Stimulated activated naive CD8-positive, alpha-beta T cell treated with anti-CD3 and anti-CD28 coated beads, Interleukin-15, amount 100 ng/mL, for 72 hours (primary cell): ENCODE data around the gene CELSR3.

ENCODE experiments used
- ATAC-seq: fragments of 150-1000 bp; cut with Tn5 transposase; 2 replicates; pipeline ENCODE4 v1.10.0; 2021; ENCODE audit warnings: mild to moderate bottlenecking, moderate library complexity
- DNase-seq, 2 donors: peaks; one replicate each; pipeline ENCODE4 v3.0.0; 2021 to 2022
- H3K27ac Mint-ChIP-seq, 2 donors: one replicate each; pipeline ENCODE4 v1.8.0; 2022; ENCODE audit warnings: mild to moderate bottlenecking in 2 of 2, mixed read lengths in 2 of 2, moderate library complexity in 2 of 2
- H3K27me3 Mint-ChIP-seq: one replicate; pipeline ENCODE4 v1.8.0; 2022; ENCODE audit warnings: mixed read lengths
- H3K4me1 Mint-ChIP-seq: one replicate; pipeline ENCODE4 v1.8.0; 2022; ENCODE audit warnings: mild to moderate bottlenecking, mixed read lengths
- H3K4me3 Mint-ChIP-seq, 2 donors: one replicate each; pipeline ENCODE4 v1.8.0; 2022; ENCODE audit warnings: mild to moderate bottlenecking in 2 of 2, mixed read lengths in 2 of 2, moderate library complexity in 1 of 2
- H3K9me3 Mint-ChIP-seq, 2 donors: one replicate each; pipeline ENCODE4 v1.8.0; 2022; ENCODE audit warnings: mixed read lengths in 2 of 2

CELSR3 gene

DNA sequence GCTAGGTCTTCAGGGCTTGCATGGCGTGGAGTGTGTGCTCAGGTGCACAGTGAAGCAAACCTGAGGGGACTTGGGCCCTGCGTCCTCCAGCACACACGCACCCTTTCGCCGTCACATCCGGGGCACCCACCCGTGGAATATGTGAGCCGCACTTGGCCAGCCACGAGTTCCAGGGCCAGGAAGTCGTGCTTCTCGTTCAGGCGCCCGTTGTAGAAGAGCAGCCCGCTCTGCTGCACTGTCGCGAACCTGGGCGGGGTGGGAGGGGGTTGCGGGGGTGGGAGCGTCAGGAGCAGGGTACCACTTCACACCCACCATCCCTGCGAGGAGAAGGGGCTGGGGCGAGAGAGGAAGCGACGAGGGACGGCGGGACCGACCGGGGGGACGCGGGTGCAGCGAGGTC is 7.1 kb downstream of the CELSR3 start:
- Mint-ChIP-seq H3K9me3 (no peaks in the 10 kb centered on the region), H3K4me1 (peaks cover 32% of the 10 kb centered on the region), H3K27me3 (peaks cover 11% of the 10 kb centered on the region), H3K4me3 (peak overlapping the region; percentile 82 to 90), H3K27ac (peak overlapping the region; percentile 71 to 85)
- DNase-seq (peak; percentile 46 to 68), ATAC-seq (peak; percentile 53)

DNA sequence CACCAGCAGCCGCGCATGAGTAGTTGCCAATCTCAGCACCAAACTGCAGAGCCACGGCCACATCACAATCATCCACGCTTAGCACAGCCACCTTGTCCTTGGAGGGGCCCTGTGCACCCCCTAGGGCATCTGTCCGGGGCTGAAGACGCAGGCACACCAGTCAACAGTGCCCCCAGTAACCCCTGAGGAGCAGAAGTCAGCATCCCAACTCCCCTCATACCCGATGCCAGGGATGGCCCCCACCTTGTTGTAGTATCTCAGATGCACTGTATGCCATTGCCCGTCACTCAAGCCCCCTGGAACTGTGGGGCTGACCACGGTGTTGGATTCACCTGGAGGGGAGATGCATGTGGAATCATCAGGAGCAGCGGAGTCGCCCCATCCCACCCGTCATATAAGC is 7.6 kb downstream of the CELSR3 start:
- ATAC-seq, result no peak
- H3K9me3 Mint-ChIP-seq, result no peaks in the 10 kb centered on the region
- peaks cover 32% of the 10 kb centered on the region for H3K4me1 Mint-ChIP-seq
- peak overlapping the region; percentile 71 to 73 for H3K27ac Mint-ChIP-seq
- DNase-seq, result no peak
- peaks cover 6% of the 10 kb centered on the region for H3K27me3 Mint-ChIP-seq
- H3K4me3 Mint-ChIP-seq, result peak overlapping the region; percentile 82 to 90

DNA sequence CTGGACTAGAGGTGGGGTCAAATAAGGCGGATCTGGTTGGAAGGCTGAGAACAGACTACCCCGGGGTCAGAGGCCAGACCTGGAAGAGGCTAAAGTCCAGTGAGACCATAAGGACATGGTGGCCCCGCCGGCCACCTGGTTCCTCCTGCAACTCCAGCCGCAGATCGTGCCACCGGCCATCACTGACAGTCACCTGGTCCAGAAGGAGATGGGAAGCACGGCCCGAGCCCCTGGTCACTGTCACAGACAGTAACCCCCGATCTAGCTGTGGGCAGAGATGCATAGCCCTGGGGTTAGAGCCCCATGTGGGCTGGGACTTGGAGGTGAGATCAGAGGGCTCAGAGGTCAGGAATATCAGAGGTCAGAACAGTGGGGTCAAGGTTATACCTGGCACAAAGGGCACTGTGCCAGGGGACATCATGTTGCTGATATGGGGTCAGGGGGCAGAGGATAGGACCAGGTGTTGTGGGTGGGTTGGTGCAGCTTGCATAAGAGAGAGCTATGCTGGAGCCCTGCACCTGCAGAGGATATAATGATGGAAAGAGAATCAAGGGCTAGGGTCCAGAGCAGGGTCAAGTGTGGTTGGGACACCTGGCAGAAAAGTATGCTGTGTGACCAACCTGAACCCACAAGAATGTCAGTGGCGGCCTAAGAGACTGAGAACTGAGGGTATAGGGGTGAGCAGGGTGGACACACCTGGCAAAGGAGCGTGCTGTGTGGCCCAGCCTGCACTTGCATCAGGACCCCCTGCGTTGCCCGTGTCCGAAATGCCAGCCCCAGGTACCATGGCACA is 9.6 kb downstream of the CELSR3 start:
- H3K9me3 Mint-ChIP-seq, result no peaks in the 10 kb centered on the region
- H3K4me3 Mint-ChIP-seq, result no peak overlapping the region
- peaks cover 32% of the 10 kb centered on the region for H3K4me1 Mint-ChIP-seq

DNA sequence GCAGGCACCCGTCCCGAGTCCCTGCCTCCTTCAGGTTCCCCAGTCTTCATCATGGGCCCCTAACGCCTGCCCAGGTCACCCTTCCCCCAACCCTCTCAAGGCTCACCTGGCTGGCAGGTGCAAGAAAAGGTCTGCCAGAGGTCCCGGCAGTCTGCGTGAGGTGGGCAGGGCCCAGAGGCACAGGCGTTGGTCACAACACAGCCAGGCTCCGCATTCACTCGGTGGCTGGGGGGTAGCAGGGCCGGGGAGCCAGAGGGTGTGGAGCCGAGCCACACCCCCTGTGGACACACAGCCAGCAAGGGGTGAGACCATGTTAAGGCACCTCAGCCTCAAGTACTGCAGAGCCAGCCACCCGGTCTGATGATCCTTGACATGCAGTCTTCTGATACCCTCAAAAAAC is 10.9 kb downstream of the CELSR3 start:
- Mint-ChIP-seq H3K27me3 (no peaks in the 10 kb centered on the region), H3K27ac (no peak overlapping the region), H3K4me1 (peaks cover 23% of the 10 kb centered on the region), H3K4me3 (no peak overlapping the region), H3K9me3 (no peaks in the 10 kb centered on the region)
- ATAC-seq (no peak), DNase-seq (no peak)

More for the DNA sequence above, 9.6 kb downstream of the CELSR3 start:
- ATAC-seq, result no peak
- DNase-seq, result no peak
- Mint-ChIP-seq H3K27ac (no peak overlapping the region), H3K27me3 (no peaks in the 10 kb centered on the region)

DNA sequence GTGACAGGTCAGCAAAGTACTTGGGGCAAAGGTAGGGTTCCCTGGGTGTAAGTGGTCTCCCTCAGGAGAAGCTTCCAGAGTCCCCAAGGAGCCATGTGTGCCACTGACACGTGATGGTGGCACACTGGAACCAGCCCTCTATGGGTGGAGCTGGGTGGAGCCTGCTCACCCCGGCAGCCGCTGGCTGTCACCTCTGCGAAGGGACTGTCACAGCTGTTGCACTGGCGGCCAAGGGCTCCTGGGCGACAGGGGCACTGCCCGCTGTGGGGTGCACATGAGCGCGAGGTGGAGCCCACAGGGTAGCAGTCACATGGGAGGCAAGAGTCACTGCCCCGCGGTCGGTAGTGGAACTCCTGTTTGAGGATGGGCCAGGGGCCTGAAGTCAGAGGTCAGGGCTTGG is 12.0 kb downstream of the CELSR3 start:
- no peaks in the 10 kb centered on the region for H3K9me3 Mint-ChIP-seq
- no peak for ATAC-seq
- H3K27ac Mint-ChIP-seq, result no peak overlapping the region
- H3K4me3 Mint-ChIP-seq, result no peak overlapping the region
- DNase-seq, result no peak
- no peaks in the 10 kb centered on the region for H3K27me3 Mint-ChIP-seq
- H3K4me1 Mint-ChIP-seq, result peaks cover 17% of the 10 kb centered on the region

DNA sequence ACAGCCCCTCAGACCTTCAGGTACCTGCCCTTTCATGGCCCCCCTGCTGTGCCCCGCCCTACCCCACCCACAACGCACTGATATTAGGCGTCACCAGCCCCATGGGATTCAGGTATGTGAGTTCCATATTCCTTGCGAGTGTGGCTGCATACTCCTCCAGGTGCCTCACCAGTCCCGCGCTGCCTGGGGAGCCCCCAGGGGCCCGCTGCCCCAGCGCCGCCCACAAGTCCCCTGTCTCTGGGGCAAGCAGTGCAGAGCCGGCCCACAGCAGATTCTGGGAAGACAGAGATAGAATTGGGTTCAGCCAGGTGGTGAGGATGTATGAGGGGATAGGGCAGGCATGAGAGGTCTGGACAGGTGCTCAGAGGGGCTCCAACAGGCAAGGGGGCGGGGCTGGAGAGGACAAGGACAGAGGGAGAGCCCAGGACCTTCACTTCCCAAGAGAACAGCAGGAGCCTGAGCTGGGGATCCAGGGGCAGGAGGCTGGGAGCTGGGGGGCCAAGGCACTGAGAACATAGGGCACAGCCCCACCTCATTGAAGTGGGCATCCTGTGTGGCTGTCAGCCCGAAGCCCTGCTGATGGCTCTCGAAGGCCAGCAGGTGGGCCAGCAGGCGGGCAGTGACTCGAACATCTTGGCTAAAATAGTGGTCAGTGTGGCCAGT is 14.4 kb downstream of the CELSR3 start:
- no peaks in the 10 kb centered on the region for H3K4me1 Mint-ChIP-seq
- no peaks in the 10 kb centered on the region for H3K9me3 Mint-ChIP-seq
- peak overlapping the region in 1 of 2 donors; percentile 88 for H3K27ac Mint-ChIP-seq
- ATAC-seq, result no peak
- DNase-seq, result no peak
- H3K27me3 Mint-ChIP-seq, result no peaks in the 10 kb centered on the region
- H3K4me3 Mint-ChIP-seq, result no peak overlapping the region

DNA sequence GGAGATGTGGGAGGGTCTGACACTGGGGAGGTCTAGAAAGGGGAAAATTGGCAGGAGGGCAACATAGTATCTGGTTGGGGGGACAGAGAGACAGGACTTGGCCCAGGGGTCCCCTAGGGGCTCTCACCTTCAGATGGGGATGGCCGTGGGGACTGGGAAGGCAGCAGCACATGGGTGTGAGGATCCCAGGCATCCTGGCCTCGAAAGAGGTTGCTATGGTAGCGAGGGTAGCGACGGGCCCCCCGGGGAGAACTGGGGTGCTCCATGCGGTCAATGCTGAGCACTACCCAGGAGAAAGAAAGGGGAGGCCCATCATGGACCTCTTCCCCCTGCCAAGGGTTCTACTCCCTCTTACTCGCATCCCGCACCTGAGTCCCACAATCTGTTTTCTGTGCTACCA is 15.0 kb downstream of the CELSR3 start:
- Mint-ChIP-seq H3K4me3 (no peak overlapping the region), H3K4me1 (no peaks in the 10 kb centered on the region), H3K27me3 (no peaks in the 10 kb centered on the region), H3K27ac (no peak overlapping the region), H3K9me3 (no peaks in the 10 kb centered on the region)
- ATAC-seq (no peak), DNase-seq (no peak)

DNA sequence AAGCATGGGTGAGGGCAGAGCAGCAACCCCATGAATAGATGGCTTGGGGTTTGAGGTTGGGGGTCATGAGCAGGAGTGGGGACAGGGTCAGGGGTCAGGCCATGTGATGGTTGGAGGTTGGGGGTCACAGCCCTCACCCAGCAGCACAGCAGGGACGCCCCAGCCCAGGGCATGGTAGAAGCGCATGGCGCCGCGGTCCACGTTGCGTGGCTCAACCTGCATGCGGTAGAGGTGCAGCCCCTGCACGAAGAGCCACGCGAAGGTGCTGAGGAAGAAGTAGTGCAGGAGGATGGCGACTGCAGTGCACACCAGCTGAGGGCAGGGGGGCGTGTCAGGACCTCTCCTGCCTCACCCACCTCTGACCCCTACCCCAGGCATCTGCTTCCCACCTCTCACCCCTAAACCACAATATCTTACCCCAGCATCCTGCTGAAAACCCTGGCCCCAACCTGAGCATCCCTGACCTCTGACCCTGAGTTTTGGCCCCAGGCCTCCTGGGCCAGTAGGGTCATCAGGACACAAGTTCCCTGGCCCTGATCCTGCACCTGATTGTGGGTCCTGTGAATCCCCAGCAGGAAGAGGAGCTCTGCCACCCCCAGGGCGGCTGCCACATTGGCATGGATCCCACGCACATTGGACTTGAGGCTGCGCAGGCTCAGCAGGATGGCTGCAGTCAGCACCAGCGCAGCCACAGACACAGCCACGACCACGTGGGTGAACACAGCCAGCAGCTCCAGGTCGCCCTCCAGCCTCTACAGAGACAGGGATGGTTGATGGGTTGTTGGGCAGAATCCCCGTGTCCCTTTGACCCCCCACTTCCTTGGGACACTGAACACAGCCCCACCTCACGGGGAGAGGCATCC is 17.6 kb downstream of the CELSR3 start:
- no peak overlapping the region for H3K27ac Mint-ChIP-seq
- no peaks in the 10 kb centered on the region for H3K27me3 Mint-ChIP-seq
- DNase-seq (no peak), ATAC-seq (no peak)
- H3K9me3 Mint-ChIP-seq, result no peaks in the 10 kb centered on the region
- no peak overlapping the region for H3K4me3 Mint-ChIP-seq
- no peaks in the 10 kb centered on the region for H3K4me1 Mint-ChIP-seq

DNA sequence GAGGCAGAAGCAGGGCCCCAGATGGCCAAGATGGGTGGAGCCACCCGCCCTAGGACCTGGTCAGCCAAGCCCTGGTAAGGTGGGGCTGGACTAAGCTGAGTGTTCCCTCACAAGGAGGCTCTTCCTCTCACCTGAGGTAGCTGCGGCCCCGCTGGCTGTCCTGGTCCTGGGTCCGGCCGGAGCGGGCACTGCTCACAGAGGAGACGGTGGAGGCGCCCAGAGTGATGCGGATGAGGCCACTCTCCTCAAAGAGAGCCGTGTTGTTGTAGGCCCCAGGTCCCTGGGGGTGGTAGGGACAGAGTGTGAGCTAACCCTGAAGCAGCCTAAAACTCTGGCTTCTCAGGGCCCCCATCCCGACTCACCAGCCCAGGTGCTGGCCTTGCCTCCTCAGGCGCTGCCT is 20.1 kb downstream of the CELSR3 start:
- no peaks in the 10 kb centered on the region for H3K9me3 Mint-ChIP-seq
- no peak overlapping the region for H3K4me3 Mint-ChIP-seq
- H3K27ac Mint-ChIP-seq, result no peak overlapping the region
- DNase-seq (no peak), ATAC-seq (no peak)
- H3K27me3 Mint-ChIP-seq, result no peaks in the 10 kb centered on the region
- peaks cover 9% of the 10 kb centered on the region for H3K4me1 Mint-ChIP-seq

DNA sequence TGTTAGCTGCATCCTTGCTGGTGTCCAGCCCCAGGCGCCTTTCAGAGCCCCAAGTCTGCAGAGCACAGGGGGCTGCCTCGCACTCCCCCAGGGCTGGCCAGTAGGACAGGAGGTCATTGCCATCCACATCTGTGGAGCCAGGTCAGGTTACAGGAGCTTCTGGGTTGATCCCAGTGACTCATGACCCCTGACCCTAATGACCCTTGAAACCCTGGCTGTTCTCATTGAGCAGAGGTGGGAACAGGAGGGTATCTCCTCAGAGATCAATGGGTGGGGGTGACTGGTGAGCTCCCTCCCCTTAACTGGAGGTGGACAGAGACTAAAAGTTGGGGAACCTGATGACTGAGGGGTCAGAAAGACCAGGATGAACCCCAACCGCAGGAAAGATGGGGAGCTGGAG is 21.3 kb downstream of the CELSR3 start:
- Mint-ChIP-seq H3K27me3 (no peaks in the 10 kb centered on the region), H3K4me3 (no peak overlapping the region), H3K4me1 (peaks cover 15% of the 10 kb centered on the region), H3K9me3 (no peaks in the 10 kb centered on the region), H3K27ac (peak overlapping the region in 1 of 2 donors; percentile 75)
- DNase-seq (no peak), ATAC-seq (no peak)

DNA sequence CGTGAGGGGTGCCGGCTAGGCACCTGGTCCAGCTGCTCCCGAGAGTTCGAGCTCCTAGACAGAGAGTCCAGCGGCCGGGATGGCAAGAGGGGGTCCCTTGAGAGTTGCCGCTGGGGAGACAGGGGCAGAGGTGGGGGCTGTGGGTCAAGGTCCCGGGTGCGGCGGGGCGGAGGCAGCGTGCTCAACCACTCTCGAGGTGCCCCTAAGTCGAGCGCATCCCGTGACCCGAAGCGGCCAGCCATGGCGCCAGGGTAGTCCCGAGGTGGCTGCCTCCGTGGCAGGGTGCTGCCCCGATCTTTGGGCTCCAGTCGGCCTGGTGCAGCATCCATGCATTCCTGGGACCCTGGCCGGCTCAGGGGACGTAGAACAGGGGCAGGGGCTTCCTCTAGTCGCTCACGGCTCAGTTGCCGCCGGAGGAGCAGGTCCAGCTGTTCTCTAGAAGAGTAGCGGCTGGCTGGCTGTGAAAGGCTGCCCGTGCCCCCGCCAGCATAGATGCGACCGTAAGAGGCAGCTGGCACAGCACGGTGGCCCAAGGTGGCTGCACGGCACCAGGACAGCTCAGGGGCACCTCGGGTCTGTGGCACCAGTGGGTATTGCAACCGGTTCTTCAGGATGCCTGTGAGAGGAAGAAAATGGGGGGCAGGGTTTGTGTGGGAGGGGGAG is 22.6 kb downstream of the CELSR3 start:
- Mint-ChIP-seq H3K4me1 (peaks cover 22% of the 10 kb centered on the region), H3K9me3 (no peaks in the 10 kb centered on the region), H3K4me3 (no peak overlapping the region), H3K27ac (no peak overlapping the region), H3K27me3 (no peaks in the 10 kb centered on the region)
- DNase-seq (no peak), ATAC-seq (no peak)

DNA sequence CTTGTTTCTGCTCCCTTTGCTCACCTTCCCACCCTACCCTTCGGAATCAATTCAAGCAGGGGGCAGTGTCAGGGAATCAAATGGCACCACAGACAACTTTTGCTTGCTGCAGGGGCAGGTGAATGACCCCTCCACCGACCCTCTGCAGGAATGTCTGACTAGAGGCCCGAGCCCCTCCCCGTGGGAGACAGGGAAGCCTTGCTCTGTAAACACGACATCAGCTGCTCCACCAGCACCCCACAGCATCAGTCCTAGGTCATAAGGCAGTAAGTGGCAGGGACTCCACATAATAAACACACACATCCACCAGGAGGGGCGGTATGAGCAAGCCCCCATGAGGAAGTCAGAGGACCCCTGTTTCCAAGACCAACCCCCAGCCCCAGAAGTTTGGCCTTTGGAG is 25.4 kb downstream of the CELSR3 start:
- H3K4me1 Mint-ChIP-seq, result peaks cover 36% of the 10 kb centered on the region
- H3K4me3 Mint-ChIP-seq, result no peak overlapping the region
- no peak for ATAC-seq
- DNase-seq, result no peak
- no peak overlapping the region for H3K27ac Mint-ChIP-seq
- H3K9me3 Mint-ChIP-seq, result no peaks in the 10 kb centered on the region
- H3K27me3 Mint-ChIP-seq, result no peaks in the 10 kb centered on the region

DNA sequence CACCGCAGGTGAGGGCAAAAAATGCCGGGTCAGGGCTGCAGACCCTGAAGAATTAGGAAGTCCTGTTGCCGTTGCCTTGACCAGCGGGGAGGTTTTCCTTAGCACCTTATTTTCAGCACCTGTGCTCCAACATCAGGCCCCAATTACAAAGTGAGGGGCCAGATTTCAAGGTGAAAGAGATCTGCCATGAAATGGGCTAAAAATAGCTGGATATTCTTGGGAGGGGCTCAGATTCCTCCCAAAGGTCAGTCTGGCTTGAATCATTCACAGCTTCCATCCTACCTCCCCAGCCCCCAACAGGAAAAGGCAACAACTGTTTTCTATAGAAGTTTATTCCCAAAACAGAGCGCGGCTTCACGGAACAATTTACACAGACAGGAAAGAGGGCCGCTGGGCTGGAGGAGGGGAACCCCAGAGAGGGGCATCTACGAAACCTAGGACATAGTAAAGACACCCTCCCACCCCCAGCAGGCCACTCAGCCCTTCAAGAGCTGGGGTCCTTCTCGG is 26.5 kb downstream of the CELSR3 start:
- ATAC-seq (no peak), DNase-seq (no peak)
- Mint-ChIP-seq H3K27me3 (no peaks in the 10 kb centered on the region), H3K27ac (no peak overlapping the region), H3K4me1 (peaks cover 36% of the 10 kb centered on the region), H3K4me3 (peak overlapping the region; percentile 95), H3K9me3 (no peaks in the 10 kb centered on the region)

DNA sequence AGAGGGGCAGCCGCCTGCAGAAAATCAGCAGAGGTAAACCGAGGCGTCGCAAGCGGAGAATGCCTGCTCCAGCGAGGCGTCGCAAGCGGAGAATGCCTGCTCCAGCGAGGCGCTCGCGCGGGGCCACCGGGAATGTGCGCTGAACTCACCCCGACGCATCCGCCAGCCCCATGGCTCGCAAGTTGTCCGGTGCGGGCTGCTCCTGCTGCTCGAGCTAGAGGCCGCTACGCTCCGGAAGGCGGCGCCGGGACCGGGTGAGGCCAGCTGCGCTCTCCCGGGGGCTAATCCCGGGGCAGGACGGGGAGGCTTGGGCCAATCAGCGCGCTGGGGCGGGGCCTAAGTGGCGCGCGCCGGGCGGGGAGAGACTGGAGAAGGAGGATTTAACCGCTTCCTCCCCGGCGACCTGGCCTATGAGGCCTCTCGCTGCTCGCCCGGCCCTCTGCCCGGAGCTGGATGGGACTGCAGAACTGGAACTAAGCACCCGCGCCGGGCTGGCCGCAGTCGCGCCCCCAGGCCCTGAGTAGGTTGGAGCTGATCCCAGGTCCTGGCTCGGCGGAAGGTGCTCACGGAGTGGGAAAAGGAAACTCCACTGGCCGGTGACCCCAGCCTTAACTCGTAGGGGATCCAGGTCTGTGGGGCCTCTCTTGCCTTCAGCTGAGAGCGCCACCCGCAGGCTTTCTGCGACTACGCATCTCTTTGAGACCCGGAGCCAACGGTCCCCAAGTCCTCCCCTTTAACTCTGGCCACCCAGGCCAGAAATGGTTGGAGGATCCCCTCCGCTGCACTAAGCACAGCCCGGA is 27.3 kb downstream of the CELSR3 start, which contains the start of gene SLC26A6:
Gene SLC26A6, minus strand, starts transcription at position 240 of the 800 bp plus-strand sequence. Its CDS starts 68 bp downstream, at position 172.
- Mint-ChIP-seq H3K9me3 (no peaks in the 10 kb centered on the region), H3K27me3 (no peaks in the 10 kb centered on the region), H3K4me1 (peaks cover 36% of the 10 kb centered on the region), H3K27ac (peak within 1 kb of the TSS; percentile 94 to 97), H3K4me3 (peak within 1 kb of the TSS; percentile 95)
- ATAC-seq, result peak; percentile 96
- DNase-seq, result peak; percentile 92 to 95
